ENCODE results near the gene PCBP2. TPM values are rescaled to one million over a fixed set of nuclear protein-coding genes. Genes with fewer than 3 reads are reported as not detected.

Gene PCBP2
- polyA plus RNA-seq, 1 donor from 2014 or later = 242 TPM

- Histone ChIP-seq H3K9me2 (ENCODE audit: insufficient read depth, low read length) (no peaks in the 10 kb centered on the region), H3K36me3 (ENCODE audit: insufficient read depth, low read length) (peaks cover 9% of the 10 kb centered on the region), H3K27ac (ENCODE audit: low read length) (no peak overlapping the region), H2AFZ (ENCODE audit: low read depth, low read length) (no peak overlapping the region), H3K4me3 (ENCODE audit: low read length) (peak overlapping the region; percentile 76), H3F3A (ENCODE audit: insufficient read depth, low read length, poor library complexity, severe bottlenecking) (no peaks in the 10 kb centered on the region), H3K27me3 (ENCODE audit: insufficient read depth, low read depth, low read length) (no peaks in the 10 kb centered on the region), H3K4me2 (ENCODE audit: low read length) (peak overlapping the region; percentile 91), H4K20me1 (ENCODE audit: insufficient read depth) (peaks cover 25% of the 10 kb centered on the region), H3K9ac (ENCODE audit: low read length) (peak overlapping the region; percentile 97), H3K9me3 (ENCODE audit: low read length) (no peaks in the 10 kb centered on the region), H3K79me2 (replicated peaks; ENCODE audit: insufficient read depth, low read length) (peaks cover 42% of the 10 kb centered on the region)
- TF ChIP-seq REST (IDR thresholded peaks at IDR 0.05; ENCODE audit: borderline replicate concordance) (no peak), EZH2 (IDR thresholded peaks at IDR 0.05; ENCODE audit: borderline replicate concordance, insufficient read depth, low read length, poor library complexity, severe bottlenecking) (no peak), RAD21 (conservative IDR thresholded peaks at IDR 0.05) (no peak), TAF1 (IDR thresholded peaks at IDR 0.05; ENCODE audit: low read depth) (no peak), EP300 (conservative IDR thresholded peaks at IDR 0.05; ENCODE audit: poor library complexity, severe bottlenecking) (no peak), SMC3 (conservative IDR thresholded peaks at IDR 0.05; ENCODE audit: poor library complexity) (no peak), MXI1 (conservative IDR thresholded peaks at IDR 0.05; ENCODE audit: poor library complexity, severe bottlenecking) (no peak), CTCF (IDR thresholded peaks at IDR 0.05; ENCODE audit: poor library complexity, severe bottlenecking) (no peak), POLR2AphosphoS5 (IDR thresholded peaks at IDR 0.05) (no peak)
Observed at GRCh38 chr12:53453953-53454640, 2.2 kb downstream of the PCBP2 start.

- no peaks in the 10 kb centered on the region for H3K9me2 ChIP-seq (ENCODE audit: insufficient read depth, low read length)
- H3K27me3 ChIP-seq (ENCODE audit: insufficient read depth, low read depth, low read length) = no peaks in the 10 kb centered on the region
- no peak overlapping the region for H3K4me2 ChIP-seq (ENCODE audit: low read length)
- peak overlapping the region; percentile 76 for H3K4me3 ChIP-seq (ENCODE audit: low read length)
- H3K36me3 ChIP-seq (ENCODE audit: insufficient read depth, low read length) = peaks cover 9% of the 10 kb centered on the region
- H3K9me3 ChIP-seq (ENCODE audit: low read length) = no peaks in the 10 kb centered on the region
- no peak overlapping the region for H2AFZ ChIP-seq (ENCODE audit: low read depth, low read length)
- H4K20me1 ChIP-seq (ENCODE audit: insufficient read depth) = peaks cover 31% of the 10 kb centered on the region
- H3F3A ChIP-seq (ENCODE audit: insufficient read depth, low read length, poor library complexity, severe bottlenecking) = no peaks in the 10 kb centered on the region
- TF ChIP-seq EP300 (conservative IDR thresholded peaks at IDR 0.05; ENCODE audit: poor library complexity, severe bottlenecking) (no peak), CTCF (IDR thresholded peaks at IDR 0.05; ENCODE audit: poor library complexity, severe bottlenecking) (no peak), RAD21 (conservative IDR thresholded peaks at IDR 0.05) (no peak), EZH2 (IDR thresholded peaks at IDR 0.05; ENCODE audit: borderline replicate concordance, insufficient read depth, low read length, poor library complexity, severe bottlenecking) (no peak), TAF1 (IDR thresholded peaks at IDR 0.05; ENCODE audit: low read depth) (no peak), SMC3 (conservative IDR thresholded peaks at IDR 0.05; ENCODE audit: poor library complexity) (no peak), POLR2AphosphoS5 (IDR thresholded peaks at IDR 0.05) (no peak), MXI1 (conservative IDR thresholded peaks at IDR 0.05; ENCODE audit: poor library complexity, severe bottlenecking) (no peak), REST (IDR thresholded peaks at IDR 0.05; ENCODE audit: borderline replicate concordance) (no peak)
- H3K79me2 ChIP-seq (replicated peaks; ENCODE audit: insufficient read depth, low read length) = peaks cover 42% of the 10 kb centered on the region
- H3K27ac ChIP-seq (ENCODE audit: low read length) = no peak overlapping the region
- no peak overlapping the region for H3K9ac ChIP-seq (ENCODE audit: low read length)
Observed at GRCh38 chr12:53454707-53455106, 2.8 kb downstream of the PCBP2 start.
